HG02943 (cell line): ENCODE measurements around the gene CLPTM1L.
"Not testable (repeated sequence)": the region's sequence is repeated elsewhere in the genome, so short reads cannot be mapped to it uniquely, and the experiment has no call there.

Experiments used
- ATAC-seq: cut with Tn5 transposase; IDR thresholded peaks from one replicate; pipeline ENCODE4 v1.9.1; 2021; ENCODE audit warnings: mild to moderate bottlenecking, low read depth, moderate library complexity; ENCODE audit not compliant: unreplicated experiment

CLPTM1L gene

GRCh38 chr5:1330146-1330846 lies 14.6 kb downstream of the CLPTM1L start:
- no peak for ATAC-seq

GRCh38 chr5:1329111-1329579 lies 15.8 kb downstream of the CLPTM1L start:
- no peak for ATAC-seq

DNA sequence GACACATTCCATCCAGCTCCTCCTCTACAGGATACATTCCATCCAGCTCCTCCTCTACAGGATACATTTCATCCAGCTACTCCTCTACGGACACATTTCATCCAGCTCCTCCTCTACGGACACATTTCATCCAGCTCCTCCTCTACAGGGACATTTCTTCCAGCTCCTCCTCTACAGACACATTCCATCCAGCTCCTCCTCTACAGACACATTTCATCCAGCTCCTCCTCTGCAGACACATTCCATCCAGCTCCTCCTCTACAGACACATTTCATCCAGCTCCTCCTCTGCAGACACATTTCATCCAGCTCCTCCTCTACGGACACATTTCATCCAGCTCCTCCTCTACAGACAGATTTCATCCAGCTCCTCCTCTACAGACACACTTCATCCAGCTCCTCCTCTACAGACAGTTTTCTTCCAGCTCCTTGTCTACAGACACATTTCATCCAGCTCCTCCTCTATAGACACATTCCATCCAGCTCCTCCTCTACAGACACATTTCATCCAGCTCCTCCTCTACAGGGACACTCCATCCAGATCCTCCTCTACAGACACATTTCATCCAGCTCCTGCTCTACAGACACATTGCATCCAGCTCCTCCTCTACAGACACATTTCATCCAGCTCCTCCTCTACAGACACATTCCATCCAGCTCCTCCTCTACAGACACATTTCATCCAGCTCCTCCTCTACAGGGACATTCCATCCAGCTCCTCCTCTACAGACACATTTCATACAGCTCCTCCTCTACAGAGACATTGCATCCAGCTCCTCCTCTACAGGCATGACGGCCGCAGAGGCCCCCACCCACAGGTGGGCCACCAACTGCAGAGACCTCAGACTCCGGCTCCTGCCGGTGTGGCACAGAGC lies 16.4 kb downstream of the CLPTM1L start:
- ATAC-seq, result not testable (repeated sequence)

GRCh38 chr5:1326901-1327756 lies 17.8 kb downstream of the CLPTM1L start:
- ATAC-seq, result not testable (repeated sequence)

DNA sequence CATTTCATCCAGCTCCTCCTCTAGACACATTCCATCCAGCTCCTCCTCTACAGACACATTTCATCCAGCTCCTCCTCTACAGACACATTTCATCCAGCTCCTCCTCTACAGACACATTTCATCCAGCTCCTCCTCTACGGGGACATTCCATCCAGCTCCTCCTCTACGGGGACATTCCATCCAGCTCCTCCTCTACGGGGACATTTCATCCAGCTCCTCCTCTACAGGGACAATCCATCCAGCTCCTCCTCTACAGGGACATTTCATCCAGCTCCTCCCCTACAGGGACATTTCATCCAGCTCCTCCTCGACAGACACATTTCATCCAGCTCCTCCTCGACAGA lies 18.4 kb downstream of the CLPTM1L start:
- ATAC-seq, result not testable (repeated sequence)

GRCh38 chr5:1325870-1326531 lies 18.9 kb downstream of the CLPTM1L start:
- no peak for ATAC-seq

DNA sequence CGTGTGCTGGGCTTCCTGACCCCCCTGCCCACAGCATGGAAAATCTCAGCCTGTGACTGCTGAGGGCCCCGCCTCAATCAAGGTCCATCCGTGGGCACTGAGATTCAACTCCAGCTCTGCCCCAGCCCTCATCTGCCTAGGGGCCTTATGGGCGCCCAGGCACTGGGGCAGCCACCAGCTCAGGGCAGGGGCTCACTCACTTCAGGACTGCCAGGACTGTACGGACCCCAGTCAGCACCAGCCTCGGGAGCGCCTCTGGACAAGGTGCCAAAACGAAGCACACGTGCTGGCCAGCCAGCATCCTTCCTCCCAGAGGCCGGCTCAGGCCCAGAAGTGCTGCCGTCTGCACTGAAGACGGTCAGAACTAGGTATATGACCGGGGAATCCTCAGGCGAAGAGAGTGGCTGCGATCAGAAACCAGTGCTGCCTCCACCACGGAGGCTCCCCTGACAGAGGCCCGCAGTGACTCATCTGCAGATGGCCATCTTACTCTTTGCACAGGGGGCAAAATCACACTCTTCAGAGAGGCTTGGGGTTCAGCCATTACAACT lies 19.6 kb downstream of the CLPTM1L start:
- no peak for ATAC-seq

DNA sequence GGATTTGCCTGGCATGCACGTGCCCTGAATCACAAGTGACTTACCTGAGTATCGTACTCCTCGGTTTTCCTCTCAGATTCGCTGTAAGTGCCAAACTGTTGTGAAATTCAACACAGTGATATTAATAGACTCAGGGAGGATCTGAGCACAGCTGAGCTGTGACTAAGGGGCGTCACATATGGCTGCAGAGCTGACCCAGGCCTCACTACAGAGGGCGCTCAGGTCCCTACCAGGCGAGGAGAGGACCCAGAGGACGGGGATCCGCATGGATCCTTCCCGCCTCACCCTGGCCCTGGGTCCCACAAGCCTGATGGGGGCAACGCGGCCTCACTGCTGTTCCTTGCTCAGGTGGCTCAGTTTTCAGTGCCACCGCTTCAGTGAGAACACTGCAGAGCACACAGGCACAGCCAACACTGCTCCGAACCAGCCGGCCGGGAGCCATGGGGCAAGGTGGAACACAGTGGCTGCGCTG lies 20.1 kb downstream of the CLPTM1L start:
- ATAC-seq, result no peak

DNA sequence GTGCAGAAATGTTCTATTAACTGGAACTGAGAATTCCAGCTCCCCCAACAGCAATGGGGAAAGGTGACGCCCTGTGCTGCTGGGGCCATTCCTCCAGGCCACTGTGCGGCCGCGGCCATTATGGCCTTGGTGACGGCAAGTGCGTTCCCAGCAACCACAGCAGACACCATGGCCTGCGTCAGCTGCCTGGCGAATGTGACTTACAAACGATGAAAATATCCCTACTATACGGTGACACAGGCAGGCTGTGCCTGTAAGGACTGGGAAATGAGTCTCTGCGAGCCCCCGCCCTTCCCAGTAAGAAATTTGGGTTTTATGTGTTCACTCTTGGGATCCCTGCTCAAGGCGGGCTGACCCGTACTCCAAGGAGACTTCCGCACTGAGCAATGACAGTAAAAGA lies 20.6 kb downstream of the CLPTM1L start:
- ATAC-seq, result no peak

GRCh38 chr5:1323803-1324173 lies 21.1 kb downstream of the CLPTM1L start:
- no peak for ATAC-seq

- ATAC-seq, result no peak
These were observed 21.7 kb downstream of the CLPTM1L start for GRCh38 chr5:1322955-1323802.

DNA sequence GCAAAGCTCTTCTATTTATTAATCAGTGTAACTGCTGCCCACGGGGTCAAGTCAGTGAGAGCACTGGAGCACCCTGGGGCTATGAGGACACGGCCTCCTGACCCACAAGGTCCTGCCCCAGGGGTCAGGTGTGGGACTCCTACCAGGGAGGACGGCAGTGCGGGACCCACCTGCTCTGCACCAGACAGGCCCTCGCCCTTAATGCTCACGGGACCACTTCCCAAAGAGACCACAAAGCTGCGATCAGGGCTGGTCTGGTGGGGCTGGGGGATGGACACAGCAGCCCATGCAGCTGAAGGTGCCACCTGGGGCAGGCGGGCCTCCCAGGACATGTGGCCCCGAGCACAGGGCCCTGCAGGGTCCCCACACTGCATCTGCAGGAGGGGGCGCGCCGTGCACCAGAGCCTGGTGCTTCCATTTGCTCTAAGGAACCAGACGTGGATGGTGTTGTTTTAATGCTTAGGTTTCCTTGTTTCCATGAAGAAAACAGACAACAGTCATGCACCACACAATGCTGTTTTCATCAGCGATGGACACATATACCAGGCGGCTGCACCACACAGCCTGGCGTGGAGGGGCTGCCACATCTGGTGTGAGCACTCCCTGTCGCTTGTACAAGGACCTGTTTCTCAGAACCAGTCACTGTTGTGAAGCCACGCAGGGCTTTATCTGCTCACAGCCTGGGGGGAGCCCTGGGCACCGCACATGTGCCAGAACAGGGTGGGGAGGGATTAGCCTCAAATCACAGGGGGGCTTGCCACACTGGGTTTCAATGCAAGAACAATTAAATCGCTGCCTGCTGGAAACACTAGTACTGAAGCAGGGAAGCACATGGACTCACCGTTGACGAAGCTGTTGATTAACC lies 22.6 kb downstream of the CLPTM1L start:
- ATAC-seq, result no peak

DNA sequence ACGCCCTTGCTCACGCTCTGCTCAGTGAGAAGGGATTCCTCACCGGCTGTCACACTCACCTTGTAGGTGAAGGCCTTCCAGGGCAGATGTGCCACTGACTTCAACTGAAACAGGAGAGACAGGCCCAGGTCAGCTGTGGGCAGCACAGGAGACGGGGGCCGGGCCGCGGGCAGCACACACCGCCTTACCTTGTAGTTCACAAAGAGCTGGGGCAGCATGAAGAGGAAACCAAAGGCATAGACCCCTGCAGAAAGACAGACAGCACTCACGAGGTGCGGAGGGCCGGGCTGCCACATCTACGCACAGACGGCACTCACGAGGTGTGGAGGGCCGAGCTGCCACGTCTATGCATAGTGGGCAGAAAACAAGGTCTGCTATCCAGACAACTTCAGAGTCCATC lies 23.3 kb downstream of the CLPTM1L start:
- no peak for ATAC-seq

- no peak for ATAC-seq
These were observed 24.2 kb downstream of the CLPTM1L start for GRCh38 chr5:1320436-1321344.

DNA sequence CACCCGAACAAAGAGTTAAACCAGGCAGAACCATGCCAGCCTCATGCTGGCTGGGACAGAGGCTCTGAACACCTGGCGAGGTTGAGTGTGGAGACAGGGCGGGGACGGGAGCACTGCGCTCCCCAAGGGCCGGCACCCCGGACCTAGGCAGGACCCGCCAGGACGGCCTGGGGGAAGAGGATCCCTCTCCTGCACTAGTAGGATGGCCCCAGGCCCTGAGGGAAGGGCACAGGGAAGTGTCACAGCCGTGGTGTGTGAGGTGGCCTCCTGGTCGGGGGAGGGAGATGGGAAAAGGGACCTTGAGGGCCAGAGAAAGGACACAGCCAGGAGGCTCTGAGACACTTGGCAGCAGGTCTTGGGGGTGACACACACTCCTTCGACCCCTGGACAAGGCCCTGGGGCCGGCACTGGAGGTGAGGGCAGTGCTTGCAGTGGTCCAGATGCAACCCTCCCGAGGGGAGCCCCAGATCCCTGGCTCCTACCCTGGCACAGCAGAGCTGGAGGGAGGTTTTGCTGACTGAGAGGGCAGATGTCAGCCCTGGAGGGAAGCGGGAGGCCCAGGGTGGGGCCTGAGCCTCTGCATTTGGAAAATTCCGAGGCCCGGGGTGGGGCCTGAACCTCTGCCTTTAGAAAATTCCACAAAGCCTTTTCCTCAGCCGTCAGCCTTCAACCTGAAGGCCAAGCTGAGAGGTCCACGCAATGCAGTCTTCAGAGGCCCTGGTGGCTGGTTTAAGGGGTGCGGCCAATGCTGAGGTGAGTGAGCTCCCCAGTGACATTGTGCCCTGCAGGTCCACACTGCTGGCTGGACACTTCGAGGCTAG lies 25.3 kb downstream of the CLPTM1L start:
- no peak for ATAC-seq

- no peak for ATAC-seq
These were observed 26.1 kb downstream of the CLPTM1L start for GRCh38 chr5:1318659-1319251.
